H1 (cell line): Measurements from ENCODE around the gene CARD16.

ENCODE experiments used
- ATF2 ChIP-seq: IDR thresholded peaks from 2 replicates; pipeline ENCODE4 v1.6.1; 2012; ENCODE audit warnings: low read length, inconsistent platforms
- ATF3 ChIP-seq: IDR thresholded peaks from 2 replicates; pipeline ENCODE4 v1.6.1; 2011; ENCODE audit warnings: low read depth, mild to moderate bottlenecking, low read length; ENCODE audit not compliant: insufficient read depth
- CREB1 ChIP-seq: IDR thresholded peaks from 2 replicates; pipeline ENCODE4 v1.6.1; 2012; ENCODE audit warnings: inconsistent platforms
- CTCF ChIP-seq, 3 experiments: IDR thresholded peaks; 1 replicate in 2 of 3; 2 replicates in 1 of 3; pipeline versions ENCODE4 v1.5.1 to v1.6.1; 2011; ENCODE audit warnings: low read length in 3 of 3, mild to moderate bottlenecking in 3 of 3, inconsistent platforms in 2 of 3, low read depth in 1 of 3, moderate library complexity in 1 of 3; ENCODE audit not compliant: insufficient read depth in 1 of 3; ENCODE audit errors: control extremely low read depth in 1 of 3
- EP300 ChIP-seq, 2 experiments: IDR thresholded peaks; 1 replicate in 1 of 2; 2 replicates in 1 of 2; pipeline ENCODE4 v1.6.1; 2011 to 2012; ENCODE audit warnings: low read depth in 2 of 2, low read length in 2 of 2, mild to moderate bottlenecking in 2 of 2, borderline replicate concordance in 1 of 2, inconsistent platforms in 1 of 2, moderate library complexity in 1 of 2
- EZH2 ChIP-seq: fragments of 200-600 bp; sonication (generic); IDR thresholded peaks from 2 replicates; pipeline ENCODE4 v1.7.1; 2012; ENCODE audit warnings: low read depth, mild to moderate bottlenecking, moderate library complexity, low read length, inconsistent platforms; ENCODE audit not compliant: severe bottlenecking
- GABPA ChIP-seq: IDR thresholded peaks from 2 replicates; pipeline ENCODE4 v1.6.1; 2011; ENCODE audit warnings: mild to moderate bottlenecking, low read length, moderate library complexity, borderline replicate concordance; ENCODE audit not compliant: insufficient read depth
- GTF2F1 ChIP-seq: IDR thresholded peaks from 2 replicates; pipeline ENCODE4 v1.6.1; 2012; ENCODE audit warnings: low read depth, low read length, improper control_type of control experiment, borderline replicate concordance
- POLR2A ChIP-seq, 2 experiments: IDR thresholded peaks; 1 replicate in 1 of 2; 2 replicates in 1 of 2; pipeline ENCODE4 v1.6.1; 2011; ENCODE audit warnings: low read depth in 2 of 2, low read length in 2 of 2, mild to moderate bottlenecking in 2 of 2; ENCODE audit errors: control extremely low read depth in 1 of 2
- POLR2AphosphoS5 ChIP-seq: IDR thresholded peaks from 2 replicates; pipeline ENCODE4 v1.6.1; 2011; ENCODE audit warnings: low read depth, low read length
- SIN3A ChIP-seq, 2 experiments: IDR thresholded peaks in 1 of 2; conservative IDR thresholded peaks in 1 of 2; 2 replicates each; pipeline ENCODE4 v1.6.1; 2011 to 2012; ENCODE audit warnings: low read length in 2 of 2, improper control_type of control experiment in 1 of 2, low read depth in 1 of 2, mild to moderate bottlenecking in 1 of 2
- TCF12 ChIP-seq: IDR thresholded peaks from 2 replicates; pipeline ENCODE4 v1.6.1; 2011; ENCODE audit warnings: low read depth, mild to moderate bottlenecking, low read length

GRCh38 chr11:105052487-105052886, 7.4 kb upstream of the CARD16 start:
- TF ChIP-seq EP300 (IDR thresholded peaks at IDR 0.05; ENCODE audit: borderline replicate concordance in 1 of 2, low read depth in 2 of 2, low read length in 2 of 2) (no peak), CTCF (IDR thresholded peaks at IDR 0.05; ENCODE audit: control extremely low read depth in 1 of 3, insufficient read depth in 1 of 3, low read depth in 1 of 3, low read length in 3 of 3) (no peak), POLR2A (IDR thresholded peaks at IDR 0.05; ENCODE audit: control extremely low read depth in 1 of 2, low read depth in 2 of 2, low read length in 2 of 2) (no peak), GTF2F1 (no peak), SIN3A (conservative IDR thresholded peaks at IDR 0.05 in 1 of 2, IDR thresholded peaks at IDR 0.05 in 1 of 2; ENCODE audit: low read depth in 1 of 2, low read length in 2 of 2) (no peak), ATF2 (no peak), EZH2 (no peak), POLR2AphosphoS5 (no peak), TCF12 (no peak), ATF3 (no peak), GABPA (no peak), CREB1 (no peak)
